Stimulated activated CD4-positive, alpha-beta T cell treated with anti-CD3 and anti-CD28 coated beads, Interleukin-1b, Interleukin-23, amount 100 ng/mL, for 1 hour (primary cell): ENCODE data around the gene CCDC169.
"Not testable (repeated sequence)": the region's sequence is repeated elsewhere in the genome, so short reads cannot be mapped to it uniquely, and the experiment has no call there.

Source experiments
- DNase-seq, 2 donors: peaks; one replicate each; pipeline ENCODE4 v3.0.0-alpha.2; 2020; ENCODE audit warnings: low read depth in 2 of 2

CCDC169 gene

DNA sequence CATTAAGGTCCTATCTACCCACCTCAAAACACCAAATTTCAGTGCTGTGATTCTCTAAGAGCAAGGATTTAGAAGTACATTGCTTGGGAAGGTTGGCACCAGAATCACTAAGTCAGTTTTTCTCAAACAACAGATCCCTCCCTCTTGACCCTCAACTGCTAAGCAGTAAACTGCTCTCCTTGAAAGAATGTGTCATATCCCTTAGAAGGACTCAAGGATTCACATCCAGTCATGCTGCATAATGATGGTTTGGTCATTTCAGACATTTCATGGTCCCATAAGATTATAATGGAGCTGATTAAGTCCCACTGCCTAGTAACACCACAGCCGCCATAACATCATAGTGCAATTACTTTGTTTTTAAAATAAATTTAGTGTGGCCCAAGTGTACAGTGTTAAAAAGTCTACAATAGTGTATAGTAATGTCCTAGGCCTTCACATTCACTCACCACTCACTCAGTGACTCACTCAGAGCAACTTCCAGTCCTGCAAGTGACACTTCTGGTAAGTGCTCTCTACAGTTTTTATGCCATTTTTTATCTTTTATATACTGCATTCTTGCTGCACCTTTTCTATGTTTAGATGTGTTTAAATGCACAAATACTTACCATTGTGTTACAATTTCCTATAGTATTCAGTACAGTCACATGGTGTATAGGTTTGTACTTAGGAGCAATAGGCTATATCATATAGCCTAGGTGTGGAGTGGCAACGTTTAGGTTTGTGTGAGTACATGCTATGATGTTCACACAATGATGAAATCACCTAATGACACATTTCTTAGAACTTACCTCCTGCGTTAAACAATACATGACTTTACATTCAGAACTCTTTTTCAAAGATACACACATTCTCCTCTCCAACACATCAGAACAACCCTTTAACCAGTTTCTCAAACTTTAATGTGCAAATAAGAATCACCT is 15.7 kb upstream of the CCDC169 start:
- no peak for DNase-seq

DNA sequence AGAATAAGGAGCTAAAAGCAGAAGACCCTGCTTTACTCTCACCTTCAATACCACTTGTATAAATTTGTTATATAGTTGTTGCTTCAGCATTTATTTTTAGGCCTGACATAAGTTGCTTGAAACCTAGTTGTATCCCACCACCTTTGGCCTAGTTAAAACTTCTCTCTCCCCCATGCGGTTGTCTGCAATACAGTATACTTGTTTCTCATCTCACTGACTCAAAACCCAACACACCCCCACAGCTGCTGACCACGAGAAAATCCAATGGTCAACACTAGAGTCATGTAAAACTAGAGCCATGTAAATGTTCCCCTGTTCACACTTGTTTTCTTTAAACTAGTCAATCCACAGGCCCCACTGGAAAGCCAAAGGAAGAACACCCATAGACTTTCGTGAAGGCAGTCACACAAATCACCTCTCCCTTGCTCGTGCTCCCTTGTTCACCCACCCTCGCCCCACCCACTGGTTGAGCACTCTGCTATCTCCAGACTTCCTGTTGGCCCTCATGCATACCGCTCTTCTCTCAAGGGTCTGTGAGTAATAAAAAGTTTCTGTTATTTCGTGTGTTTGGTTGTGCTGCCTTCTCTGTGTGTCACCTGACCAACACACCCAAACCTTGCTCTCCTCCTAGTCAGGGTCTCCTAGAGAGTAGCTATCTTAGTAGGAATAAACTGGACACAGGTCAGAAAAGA is 12.9 kb upstream of the CCDC169 start:
- no peak for DNase-seq

DNA sequence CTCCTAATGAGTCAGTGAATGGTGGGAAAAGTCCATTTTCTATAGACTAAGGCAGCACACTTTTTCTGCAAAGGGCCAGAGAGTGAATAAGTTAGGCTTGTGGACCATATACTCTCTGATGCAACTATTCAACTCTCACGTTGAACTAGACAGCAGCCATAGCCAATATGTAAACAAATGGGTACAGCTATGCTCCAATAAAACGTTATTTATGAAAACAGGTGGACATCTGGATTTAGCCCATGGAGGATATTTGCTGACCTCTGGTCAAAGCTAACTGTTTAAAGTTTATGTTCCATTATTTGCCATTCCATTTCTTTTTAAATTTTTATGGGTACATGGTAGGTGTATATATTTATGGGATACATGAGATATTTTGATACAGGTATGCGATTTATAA is 4.7 kb upstream of the CCDC169 start:
- DNase-seq, result no peak

DNA sequence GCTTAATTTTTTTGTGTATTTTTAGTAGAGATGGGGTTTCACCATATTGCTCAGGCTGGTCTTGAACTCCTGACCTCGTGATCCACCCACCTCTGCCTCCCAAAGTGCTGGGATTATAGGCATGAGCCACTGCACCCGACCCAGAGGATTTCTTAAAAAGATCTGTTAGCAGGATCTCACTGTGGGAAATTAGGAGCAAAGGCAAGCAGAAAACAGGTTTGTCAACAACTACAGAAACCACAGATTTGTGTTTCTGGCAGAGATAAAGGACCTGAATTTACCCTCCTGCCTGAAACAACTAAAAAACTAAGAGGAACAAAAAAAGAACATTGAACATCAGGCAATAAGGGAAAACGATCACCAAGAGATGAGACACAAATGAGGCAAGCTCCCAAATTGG is 1.9 kb upstream of the CCDC169 start:
- not testable (repeated sequence) for DNase-seq

DNA sequence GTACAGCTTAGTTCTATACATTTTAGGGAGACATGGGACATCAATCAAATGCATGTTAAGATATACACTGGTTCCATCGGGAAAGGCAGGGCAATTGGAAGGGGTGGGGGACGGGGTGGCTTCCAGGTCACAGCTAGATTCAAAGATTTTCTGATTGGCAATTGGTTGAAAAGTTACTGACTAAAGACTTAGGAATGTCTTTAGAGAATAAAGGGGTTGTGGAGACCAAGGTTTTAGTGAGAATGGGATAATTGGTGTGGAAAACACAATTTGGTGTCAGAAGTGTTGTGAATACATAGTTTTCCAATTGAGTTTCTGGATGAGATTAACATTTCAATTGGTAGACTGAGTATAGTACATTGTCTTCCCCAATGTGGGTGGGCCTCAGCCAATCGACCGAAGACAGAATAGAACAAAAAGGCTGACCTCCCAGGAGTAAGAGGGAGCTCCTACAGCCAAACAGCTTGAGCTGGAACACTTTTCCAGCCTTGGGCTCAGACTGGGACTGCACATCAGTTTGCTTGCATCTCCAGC is 988 bp upstream of the CCDC169 start:
- DNase-seq, result no peak

DNA sequence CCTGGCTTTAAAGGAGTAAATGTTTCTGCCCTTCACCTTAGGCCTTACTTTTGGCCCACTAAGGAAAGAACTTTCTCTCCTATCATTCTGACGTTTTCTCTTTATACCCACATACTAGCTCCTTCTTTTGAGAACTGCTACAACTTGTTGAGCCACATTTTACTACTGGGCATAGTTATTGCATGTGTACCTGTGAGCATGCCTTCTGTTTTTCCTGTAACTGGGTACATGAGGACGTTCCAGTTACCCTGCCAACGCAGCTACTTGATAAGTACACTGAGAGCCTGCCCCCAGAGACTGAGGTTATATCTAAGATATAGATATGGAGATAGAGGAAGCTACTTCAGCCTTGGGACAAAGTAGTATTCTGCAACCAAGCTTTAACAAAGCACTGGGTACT is 3.5 kb downstream of the CCDC169 start:
- DNase-seq, result no peak

DNA sequence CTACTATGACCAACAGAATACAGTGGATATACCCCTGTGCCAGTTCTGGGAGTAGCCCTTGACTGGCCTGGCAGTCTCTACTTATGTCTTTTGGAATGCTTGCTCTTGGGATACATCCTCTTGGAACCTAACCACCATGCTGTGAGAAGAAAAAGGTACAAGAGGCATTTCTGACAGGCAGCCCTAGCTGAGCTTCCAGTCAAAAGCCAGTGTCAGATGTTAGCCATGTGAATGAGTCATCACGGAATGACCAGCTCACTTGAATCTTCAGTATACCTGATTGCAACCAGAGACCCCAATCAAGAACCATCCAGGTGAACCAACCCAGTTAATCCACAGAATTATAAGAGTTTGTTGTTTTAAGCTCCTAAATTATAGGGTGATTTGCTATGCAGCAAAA is 4.1 kb downstream of the CCDC169 start:
- no peak for DNase-seq

DNA sequence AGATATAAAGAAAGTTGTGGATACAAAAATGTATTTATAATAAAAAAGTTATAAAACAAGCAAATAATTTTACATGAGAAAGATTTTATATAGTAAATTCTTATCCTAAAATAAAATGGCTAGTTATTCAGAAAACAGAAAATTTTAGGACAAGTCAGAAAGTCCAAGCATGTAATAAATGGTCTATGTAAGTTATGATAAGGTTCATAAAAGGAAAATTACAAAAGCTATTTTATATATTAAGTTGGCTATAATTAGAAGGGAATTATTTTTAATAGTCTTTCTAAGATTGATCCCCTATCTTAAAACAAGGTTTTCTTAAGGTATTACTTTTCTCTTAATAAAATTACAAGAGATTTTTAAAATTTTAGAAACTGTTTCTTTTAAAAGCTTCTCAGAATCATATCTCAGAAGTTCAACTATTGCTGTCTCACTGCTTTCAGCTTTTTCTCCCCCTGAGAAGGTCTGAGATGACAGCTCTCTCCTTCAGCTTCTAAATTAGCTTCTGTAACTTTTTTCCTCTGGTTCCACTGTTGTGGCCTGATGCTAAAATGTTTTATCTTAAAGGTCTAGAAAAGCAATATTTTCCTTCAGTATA is 8.7 kb downstream of the CCDC169 start:
- no peak for DNase-seq

DNA sequence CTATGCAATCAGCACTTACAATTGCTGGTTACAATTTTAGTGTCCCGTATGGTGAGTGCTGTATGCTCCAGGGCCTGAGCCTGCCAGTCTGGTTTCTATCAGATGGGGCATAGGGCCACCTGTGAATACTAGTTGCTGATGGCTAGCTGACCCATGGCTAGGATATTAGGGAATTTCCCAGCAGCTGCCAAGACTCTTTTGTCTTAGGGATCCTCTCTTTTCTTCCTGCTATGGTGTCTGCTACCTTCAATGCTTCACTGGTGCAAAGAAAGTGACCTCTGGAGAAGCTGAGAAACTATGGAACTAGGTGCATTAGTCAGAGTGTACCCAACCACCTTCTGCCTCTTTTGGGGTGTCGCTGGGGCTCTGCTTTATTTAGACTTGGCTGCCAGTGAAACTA is 11.6 kb downstream of the CCDC169 start:
- DNase-seq, result no peak

DNA sequence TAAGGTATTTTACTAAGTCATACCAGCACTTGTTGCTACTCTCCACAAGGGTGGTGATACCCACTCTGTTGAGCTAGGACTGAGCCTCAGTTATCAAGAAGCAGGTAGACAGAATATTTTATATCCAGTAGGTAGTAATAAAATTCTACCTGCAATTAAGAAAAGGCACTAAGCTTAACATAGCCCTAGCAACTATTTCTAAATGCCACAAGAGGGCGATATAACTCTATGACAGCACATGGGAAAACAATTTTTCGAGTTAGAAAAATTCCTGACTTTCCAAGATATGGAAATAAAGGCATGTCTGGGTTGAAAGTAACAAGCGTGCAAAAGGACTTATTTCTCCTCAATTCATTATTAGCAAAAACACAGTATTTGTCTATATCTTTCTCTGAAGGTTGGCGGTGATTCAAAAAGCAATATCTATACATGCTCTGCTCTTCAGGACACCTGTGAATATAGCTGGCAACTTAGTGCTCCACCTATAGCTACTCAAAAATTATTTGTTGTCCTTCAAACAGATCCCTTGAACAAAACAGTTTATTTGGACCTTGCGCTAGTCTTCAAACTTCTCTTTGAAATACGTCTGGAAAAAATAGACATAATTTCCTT is 14.7 kb downstream of the CCDC169 start:
- DNase-seq, result no peak

DNA sequence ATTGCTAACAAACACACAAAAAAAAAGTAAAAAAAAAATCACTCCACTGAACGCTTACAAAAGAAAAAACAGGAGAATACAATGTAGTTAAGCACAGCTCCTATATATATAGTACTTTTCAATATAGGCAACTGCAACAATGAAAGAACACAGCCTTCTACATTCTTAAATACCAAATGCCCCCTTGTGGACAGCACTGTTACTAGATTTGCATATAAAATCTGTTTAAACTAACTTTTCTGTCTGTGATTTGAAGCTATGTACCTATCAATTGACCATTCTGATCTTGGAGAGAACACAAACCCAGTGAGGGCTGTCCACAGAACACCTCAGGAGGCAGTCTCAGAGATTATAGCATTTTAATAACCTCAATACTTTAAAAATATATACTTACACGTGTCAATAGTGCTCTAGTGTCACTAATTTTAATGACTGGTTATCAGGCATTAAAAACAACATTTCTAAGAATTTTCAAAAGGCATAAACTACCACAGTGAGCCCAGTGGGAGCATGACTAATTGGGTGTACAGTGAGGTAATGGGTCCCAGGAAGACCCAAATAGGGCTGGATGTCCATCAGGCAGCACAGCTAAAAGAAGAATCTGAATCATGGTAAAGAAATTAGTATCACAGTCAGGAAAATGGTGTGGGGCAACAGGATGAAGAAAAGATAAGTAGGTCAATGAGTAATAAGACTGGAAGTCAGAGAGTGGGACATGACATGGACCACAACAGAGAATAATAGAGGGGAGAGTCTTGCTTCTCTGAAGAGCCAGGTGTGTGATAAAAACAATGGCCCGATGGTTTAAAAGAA is 22.2 kb downstream of the CCDC169 start:
- no peak for DNase-seq

DNA sequence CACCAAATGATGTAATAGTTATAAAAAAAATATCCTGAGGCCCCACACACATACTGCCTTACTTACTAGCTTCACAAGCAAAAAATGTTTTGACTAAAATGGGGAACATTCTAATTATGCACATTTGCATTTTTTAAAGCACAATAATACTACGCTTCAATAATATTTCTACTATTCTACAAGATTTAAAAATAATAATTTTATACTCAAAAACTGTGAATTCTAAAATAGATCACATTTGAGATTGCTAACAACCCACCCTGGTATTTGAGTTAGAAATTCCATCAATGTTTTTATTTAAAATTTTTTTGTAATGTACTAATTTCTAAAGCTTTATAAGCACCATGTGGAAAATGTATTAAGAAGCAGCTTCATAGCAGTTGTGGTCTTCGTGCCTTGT is 24.2 kb downstream of the CCDC169 start:
- no peak for DNase-seq

DNA sequence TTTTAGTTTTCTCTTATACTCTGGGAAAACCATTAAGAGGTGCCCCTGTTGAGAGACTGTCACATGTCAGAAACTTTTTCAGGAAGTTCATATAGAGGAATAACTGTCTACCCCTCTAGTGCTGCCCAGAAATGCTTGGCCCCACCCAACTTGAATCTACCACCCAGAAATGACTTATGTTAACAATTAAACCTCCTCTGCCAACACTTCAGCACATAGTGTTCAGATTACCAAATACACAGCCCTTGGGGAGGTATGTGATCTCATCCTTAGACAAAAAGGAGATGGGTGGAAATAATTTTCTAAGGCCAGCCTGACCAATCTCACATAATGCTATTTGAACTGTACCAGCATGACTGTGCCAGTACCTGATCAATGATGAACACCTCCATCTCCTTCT is 35.6 kb downstream of the CCDC169 start:
- no peak for DNase-seq

DNA sequence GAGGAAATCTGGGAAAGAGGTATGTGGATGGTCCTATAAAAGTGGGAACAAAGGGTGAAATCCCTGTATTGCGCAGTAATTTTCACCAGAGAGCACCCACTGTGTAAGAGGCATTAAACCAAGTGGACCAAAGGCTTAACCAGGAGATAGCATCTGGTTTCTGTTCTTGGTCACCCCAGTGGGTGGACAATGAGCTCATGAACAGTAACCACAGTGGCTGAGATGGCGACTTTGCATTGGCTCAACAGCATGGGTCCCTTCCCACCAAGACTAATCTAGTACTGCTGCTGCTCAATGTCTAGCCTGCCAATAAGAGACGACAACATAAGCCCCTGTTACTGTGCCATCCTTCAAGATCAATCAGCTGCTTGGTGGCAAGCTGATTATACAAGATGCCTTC is 36.6 kb downstream of the CCDC169 start:
- no peak for DNase-seq

DNA sequence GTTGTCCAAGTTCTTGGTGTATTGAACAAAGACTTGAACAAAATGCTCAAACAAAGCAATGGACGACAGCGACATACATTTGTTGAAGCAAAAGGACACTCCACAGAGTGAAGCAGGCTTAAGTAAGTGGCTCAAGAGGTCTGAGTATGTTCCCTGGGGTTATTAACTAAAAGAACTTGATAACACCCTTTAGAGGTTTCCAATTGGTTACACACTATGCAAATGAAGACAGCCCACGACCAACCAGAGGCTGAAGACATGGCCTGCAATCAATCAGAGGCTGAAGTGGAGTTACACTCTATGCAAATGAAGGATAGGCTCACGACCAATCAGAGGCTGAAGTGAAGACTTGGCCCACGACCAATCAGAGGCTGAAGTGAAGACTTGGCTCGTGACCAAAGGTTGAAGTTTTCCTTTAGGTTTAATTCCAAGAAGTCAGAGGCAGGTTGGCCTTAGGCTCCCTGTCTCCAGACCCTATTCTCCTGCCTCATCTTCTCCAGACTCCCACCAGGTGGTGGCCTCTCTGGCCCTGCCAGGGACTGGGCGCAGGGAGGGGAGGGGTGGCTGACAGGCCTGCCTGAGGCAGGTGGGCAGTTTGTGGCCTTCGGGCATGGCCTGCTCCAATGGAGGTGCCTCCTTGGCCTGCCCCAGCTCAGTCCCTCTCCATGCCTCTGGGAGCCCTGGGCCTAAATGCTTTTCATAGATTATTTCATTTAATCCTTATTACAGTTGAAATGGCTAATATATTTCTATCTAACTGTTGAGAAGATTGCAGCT is 38.1 kb downstream of the CCDC169 start:
- no peak for DNase-seq

DNA sequence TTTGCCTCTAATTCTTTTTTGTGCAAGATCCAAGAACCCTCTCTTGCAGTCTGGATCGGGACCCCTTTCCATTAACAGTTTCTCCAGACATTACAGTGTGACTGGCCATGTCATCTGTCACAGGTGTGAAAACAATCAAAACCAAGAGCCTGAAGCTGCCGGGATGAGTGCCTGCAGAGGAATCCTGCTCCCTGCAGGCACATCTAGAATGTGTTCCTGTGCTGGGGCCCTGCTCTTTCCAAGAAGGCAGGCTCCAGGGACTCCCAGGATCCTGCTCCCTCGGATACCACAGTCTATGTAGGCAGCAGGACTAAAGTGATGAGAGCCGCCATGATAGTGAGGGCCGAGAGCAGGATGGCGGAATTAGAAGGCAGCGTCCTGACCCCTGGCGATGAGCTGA is 38.8 kb downstream of the CCDC169 start:
- DNase-seq, result no peak

DNA sequence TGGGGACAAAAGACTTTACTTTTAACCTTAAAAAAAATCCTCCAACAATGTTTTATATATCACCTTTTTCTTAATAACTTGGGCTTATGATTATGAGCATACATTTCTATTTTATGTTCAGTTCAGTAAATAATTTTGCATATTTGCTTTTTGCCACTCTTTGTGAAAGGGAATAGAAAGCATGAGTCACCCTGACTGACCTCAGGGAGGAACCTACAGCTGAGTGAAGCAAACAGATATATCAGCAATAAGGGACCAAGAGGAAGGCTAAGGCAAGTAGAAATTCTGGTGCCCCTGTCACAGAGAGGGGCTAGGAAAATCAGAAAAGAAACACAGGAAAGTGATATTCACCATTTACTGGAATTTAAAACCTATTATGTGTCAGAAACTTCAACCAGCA is 46.1 kb downstream of the CCDC169 start:
- DNase-seq, result no peak

DNA sequence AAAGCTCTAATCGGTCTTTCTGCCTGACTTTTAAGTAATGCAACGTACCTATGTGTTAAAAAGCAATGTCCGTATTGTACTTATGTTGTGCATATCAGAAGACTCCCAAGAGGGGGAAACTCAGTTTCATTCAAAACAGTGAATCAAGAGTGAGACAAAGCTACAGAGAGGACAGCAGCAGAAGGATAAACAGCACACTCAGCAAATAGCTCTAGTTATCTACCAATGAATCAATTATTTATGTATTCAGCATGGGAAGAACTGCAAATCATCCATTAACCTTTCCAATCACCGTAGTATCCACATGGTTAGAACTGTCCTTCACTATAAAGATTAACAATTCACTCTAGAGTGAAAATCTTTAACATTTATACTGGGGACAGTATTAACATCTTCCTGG is 46.6 kb downstream of the CCDC169 start:
- no peak for DNase-seq

DNA sequence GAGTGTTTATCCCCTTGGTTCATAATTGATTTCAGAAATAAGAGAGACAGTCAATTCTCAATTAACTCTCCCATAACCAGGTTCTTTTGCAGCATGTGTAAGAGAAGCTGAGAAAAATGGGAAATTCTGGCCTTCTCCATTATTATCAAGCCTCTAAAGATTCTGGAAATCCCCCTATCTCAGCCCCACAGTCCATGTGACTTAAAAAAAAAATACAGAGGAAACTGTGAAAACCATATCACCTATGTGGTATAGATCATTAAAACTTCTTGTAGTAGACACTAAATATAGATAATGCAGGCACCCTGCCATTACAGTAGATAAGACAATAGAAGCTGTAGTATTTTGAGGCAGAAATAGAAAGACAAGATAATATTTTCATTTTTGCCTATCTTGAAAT is 48.9 kb downstream of the CCDC169 start:
- no peak for DNase-seq

DNA sequence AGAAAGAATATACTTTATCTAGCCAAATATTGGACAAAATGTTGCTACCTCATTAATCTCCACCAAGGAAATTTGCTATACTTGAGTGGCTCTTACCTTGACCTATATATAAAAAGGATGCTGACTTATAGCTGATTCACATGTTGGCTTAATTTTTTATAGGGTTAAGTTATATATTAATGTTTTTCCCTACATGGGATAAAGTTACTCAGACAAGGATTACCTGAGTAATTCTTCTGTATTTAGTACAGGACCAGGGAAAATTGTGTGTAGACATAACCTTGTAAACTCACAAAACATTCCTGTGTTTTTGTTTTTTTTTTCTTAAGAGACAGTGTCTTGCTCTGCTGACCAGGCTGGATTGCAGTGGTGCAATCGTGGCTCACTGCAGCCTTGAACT is 52.6 kb downstream of the CCDC169 start:
- no peak for DNase-seq

DNA sequence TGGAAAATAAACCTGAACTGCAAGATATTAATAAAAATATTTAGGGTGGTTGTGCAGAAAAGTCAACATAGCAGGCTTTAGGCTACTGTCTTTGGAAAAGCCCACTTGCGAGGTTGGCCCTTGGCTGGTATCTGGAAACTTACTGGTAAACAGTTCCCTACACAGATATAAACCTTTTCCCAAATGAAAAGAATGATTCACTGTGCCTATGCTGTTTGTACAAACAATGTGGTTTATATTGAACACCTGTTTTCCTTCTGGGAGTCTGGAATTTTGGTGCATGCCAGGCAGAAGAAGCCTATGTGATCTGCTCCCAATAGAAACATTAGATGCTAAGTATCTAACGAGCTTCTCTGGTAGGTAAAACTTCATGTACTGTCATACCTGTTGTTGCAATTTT is 53.5 kb downstream of the CCDC169 start:
- DNase-seq, result no peak
